ENCODE measurements around the gene MAJIN. TPM values are rescaled to one million over a fixed set of nuclear protein-coding genes. Genes with fewer than 3 reads are reported as not detected.
A peak's percentile ranks its signal among the peaks of the same experiment; 100 is the strongest.

Gene MAJIN
- total RNA-seq, 1 donor from 2014 or later, result not detected

DNA sequence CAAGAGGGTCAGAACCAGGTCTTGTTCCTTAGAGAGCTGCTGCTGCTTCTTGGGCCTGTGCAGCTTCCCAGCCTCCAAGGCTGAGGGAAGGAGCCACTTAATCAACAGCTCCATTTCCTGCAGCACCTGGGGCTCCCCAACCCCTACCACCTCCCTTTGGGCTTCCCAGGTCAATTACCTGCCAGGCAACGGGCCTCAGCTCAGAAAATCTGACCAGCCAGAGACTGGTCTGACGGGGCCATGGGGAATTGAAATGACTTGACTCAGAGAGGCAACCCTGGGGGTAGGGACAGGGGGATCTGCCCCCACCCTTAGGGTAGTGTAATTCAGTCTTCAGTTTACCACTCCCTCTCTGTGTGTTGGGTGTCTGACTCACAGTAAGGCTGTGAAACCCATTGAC lies 4.7 kb upstream of the MAJIN start:
- Mint-ChIP-seq H3K36me3 (ENCODE audit: low read depth) (no peaks in the 10 kb centered on the region), H3K4me3 (ENCODE audit: low read depth) (no peak overlapping the region), H3K27ac (no peak overlapping the region), H3K27me3 (ENCODE audit: low read depth) (peaks cover 9% of the 10 kb centered on the region), H3K9me3 (no peaks in the 10 kb centered on the region), H3K4me1 (ENCODE audit: low read depth) (no peaks in the 10 kb centered on the region)
- DNase-seq (ENCODE audit: low spot score), result no peak
- intact Hi-C loops (cut with micrococcal nuclease), result no loop called here

DNA sequence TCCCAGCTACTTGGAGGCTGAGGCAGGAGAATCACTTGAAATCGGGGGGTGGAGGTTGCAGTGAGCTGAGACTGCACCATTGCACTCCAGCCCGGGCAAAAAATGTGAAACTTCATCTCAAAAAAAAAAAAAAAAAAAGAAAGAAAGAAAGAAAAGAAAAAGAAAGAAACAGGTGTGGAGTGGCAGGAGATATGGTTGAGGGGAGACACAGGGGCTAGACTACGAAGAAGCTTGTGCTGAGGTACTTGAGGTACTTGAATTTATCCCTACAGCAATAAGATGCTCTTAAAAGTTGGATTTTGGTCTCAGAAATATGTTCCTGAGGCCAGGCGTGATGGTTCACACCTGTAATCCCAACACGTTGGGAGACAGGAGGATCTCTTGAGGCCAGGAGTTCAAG lies 2.2 kb upstream of the MAJIN start:
- intact Hi-C loops (cut with micrococcal nuclease), result no loop called here
- Mint-ChIP-seq H3K4me1 (ENCODE audit: low read depth) (peaks cover 13% of the 10 kb centered on the region), H3K4me3 (ENCODE audit: low read depth) (no peak overlapping the region), H3K36me3 (ENCODE audit: low read depth) (no peaks in the 10 kb centered on the region), H3K9me3 (no peaks in the 10 kb centered on the region), H3K27ac (no peak overlapping the region), H3K27me3 (ENCODE audit: low read depth) (no peaks in the 10 kb centered on the region)
- DNase-seq (ENCODE audit: low spot score), result no peak

DNA sequence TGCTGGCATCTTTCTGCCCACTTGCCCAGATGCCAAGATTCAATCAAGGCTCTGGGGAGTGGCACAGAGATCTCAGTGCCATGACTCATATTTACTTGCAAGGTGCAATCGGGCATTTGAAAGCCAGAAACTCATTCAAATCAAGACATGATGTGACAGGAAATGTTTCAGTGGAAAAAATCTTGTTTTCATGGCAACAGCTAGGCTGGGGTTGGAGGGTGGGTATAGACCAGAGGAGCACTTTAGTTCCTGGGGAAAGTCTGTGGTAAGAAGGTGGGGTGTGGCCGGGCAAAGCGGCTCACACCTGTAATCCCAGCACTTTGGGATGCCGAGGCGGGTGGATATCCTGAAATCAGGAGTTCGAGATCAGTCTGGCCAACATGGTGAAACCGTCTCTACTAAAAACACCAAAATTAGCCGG lies 1.2 kb downstream of the MAJIN start:
- peaks cover 21% of the 10 kb centered on the region for H3K4me1 Mint-ChIP-seq (ENCODE audit: low read depth)
- intact Hi-C loops (cut with micrococcal nuclease), result no loop called here
- H3K36me3 Mint-ChIP-seq (ENCODE audit: low read depth), result no peaks in the 10 kb centered on the region
- peak overlapping the region; percentile 76 for H3K27ac Mint-ChIP-seq
- peak overlapping the region; percentile 41 for H3K4me3 Mint-ChIP-seq (ENCODE audit: low read depth)
- no peaks in the 10 kb centered on the region for H3K27me3 Mint-ChIP-seq (ENCODE audit: low read depth)
- H3K9me3 Mint-ChIP-seq, result no peaks in the 10 kb centered on the region
- DNase-seq (ENCODE audit: low spot score), result no peak

DNA sequence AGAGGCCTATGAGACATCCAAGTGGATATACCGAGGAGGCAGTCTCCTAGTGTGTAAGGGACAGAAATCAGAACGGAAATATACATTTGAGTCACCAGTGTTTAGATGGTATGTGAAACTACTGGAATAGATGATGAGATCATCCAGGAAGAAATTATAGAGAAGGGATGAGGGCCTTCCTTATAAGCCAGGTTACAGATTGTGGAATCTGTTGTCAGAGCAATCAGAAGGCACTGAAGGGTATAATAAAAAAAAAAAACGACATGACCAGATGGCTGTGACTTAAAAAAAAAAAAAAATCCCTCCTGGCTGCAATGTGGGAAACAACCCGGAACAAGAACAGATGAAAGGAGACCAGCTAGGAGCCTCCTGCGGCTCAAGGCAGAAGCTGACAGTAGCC lies 2.7 kb downstream of the MAJIN start:
- H3K4me3 Mint-ChIP-seq (ENCODE audit: low read depth), result no peak overlapping the region
- H3K4me1 Mint-ChIP-seq (ENCODE audit: low read depth), result peaks cover 23% of the 10 kb centered on the region
- intact Hi-C loops (cut with micrococcal nuclease), result no loop called here
- H3K27ac Mint-ChIP-seq, result no peak overlapping the region
- no peaks in the 10 kb centered on the region for H3K36me3 Mint-ChIP-seq (ENCODE audit: low read depth)
- no peaks in the 10 kb centered on the region for H3K9me3 Mint-ChIP-seq
- DNase-seq (ENCODE audit: low spot score), result no peak
- H3K27me3 Mint-ChIP-seq (ENCODE audit: low read depth), result no peaks in the 10 kb centered on the region

DNA sequence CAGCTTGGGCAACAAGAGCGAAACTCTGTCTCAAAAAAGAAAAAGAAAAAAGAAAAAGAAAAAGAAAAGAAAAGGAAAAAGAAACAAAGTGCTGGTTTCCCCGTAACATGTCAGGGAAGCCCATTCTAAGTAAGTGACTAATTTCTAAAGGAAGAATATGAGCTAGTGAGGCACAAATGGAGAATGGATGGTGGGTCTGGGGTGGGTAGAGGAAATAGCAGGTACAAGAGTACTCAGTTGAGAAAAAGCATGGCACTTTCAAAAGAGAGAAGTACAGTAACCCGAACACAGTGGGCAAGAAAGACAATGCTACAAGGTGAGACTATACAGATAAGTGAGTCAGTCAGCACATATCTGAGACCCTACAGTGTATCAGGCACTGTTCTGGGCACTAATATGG lies 4.5 kb downstream of the MAJIN start:
- intact Hi-C loops (cut with micrococcal nuclease), result no loop called here
- H3K4me1 Mint-ChIP-seq (ENCODE audit: low read depth), result peaks cover 23% of the 10 kb centered on the region
- no peak for DNase-seq (ENCODE audit: low spot score)
- H3K36me3 Mint-ChIP-seq (ENCODE audit: low read depth), result no peaks in the 10 kb centered on the region
- peak overlapping the region; percentile 21 for H3K27ac Mint-ChIP-seq
- no peaks in the 10 kb centered on the region for H3K27me3 Mint-ChIP-seq (ENCODE audit: low read depth)
- no peaks in the 10 kb centered on the region for H3K9me3 Mint-ChIP-seq
- no peak overlapping the region for H3K4me3 Mint-ChIP-seq (ENCODE audit: low read depth)

DNA sequence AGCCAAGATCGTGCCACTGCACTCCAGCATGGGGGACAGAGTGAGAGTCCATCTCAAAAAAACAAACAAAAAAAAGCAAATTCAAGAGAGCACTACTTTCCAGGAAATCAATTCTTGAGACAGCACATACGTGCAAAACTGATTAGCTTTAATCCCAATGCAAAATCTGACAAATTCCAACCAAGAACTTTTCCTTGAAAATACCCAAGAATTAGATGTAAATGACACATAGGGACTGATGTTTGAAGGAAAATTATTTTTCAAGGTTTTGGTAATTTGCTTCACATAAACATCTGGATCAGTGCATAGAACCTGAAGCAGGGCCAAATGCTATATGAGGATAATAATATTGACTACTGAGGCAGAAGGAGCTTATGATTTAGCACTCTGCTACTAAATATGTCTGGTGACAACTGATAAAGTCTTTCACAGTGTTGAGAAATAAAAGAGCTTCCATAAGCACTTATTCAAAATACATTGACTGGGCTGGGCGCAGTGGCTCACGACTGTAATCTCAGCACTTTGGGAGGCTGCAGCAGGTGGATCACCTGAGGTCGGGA lies 8.8 kb downstream of the MAJIN start:
- intact Hi-C loops (cut with micrococcal nuclease), result no loop called here
- no peak overlapping the region for H3K4me3 Mint-ChIP-seq (ENCODE audit: low read depth)
- no peak overlapping the region for H3K27ac Mint-ChIP-seq
- no peaks in the 10 kb centered on the region for H3K9me3 Mint-ChIP-seq
- H3K4me1 Mint-ChIP-seq (ENCODE audit: low read depth), result peaks cover 9% of the 10 kb centered on the region
- H3K27me3 Mint-ChIP-seq (ENCODE audit: low read depth), result peaks cover 2% of the 10 kb centered on the region
- H3K36me3 Mint-ChIP-seq (ENCODE audit: low read depth), result no peaks in the 10 kb centered on the region
- no peak for DNase-seq (ENCODE audit: low spot score)

DNA sequence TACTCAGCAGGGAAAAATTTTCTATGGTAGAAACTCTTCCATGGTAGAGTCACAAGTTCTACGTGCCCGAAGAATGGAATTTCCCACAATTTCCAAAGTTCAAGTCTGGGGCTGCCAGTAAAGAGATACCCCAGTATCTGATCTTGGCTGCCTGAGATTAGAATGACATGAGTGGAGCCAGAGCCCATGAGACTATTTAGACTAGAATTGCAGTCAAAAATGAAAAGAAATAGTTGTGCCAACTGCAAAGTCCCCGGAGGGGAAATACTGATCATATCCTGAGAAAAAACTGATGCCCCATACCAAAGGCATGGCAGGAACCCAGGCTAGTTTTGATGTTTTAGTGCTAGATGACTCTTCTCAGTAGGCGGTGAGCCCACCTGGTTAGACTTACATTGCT lies 11.2 kb downstream of the MAJIN start:
- intact Hi-C loops (cut with micrococcal nuclease), result no loop called here
- Mint-ChIP-seq H3K4me3 (ENCODE audit: low read depth) (no peak overlapping the region), H3K9me3 (no peaks in the 10 kb centered on the region), H3K4me1 (ENCODE audit: low read depth) (peaks cover 2% of the 10 kb centered on the region), H3K27me3 (ENCODE audit: low read depth) (peaks cover 2% of the 10 kb centered on the region), H3K27ac (no peak overlapping the region), H3K36me3 (ENCODE audit: low read depth) (no peaks in the 10 kb centered on the region)
- DNase-seq (ENCODE audit: low spot score), result no peak

DNA sequence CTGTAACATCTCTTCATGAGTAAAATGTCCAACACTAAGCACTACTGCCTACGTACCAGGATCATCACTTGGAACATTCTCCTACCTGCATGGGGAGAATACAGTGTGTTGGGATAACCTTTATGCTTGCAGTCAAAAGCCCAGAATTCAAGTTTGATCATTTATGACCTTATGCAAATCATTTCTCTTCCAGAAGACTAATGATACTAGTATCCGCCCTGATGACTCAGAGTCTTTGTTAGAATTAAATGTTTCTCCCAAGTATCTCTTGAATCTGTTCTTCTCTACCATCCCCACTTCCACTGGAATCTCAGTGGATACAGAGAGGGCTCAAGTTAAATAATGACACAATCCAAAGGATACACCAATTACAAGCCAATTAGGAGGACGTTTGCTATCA lies 12.4 kb downstream of the MAJIN start:
- H3K4me1 Mint-ChIP-seq (ENCODE audit: low read depth), result no peaks in the 10 kb centered on the region
- H3K27ac Mint-ChIP-seq, result no peak overlapping the region
- no peaks in the 10 kb centered on the region for H3K9me3 Mint-ChIP-seq
- H3K36me3 Mint-ChIP-seq (ENCODE audit: low read depth), result no peaks in the 10 kb centered on the region
- no peak overlapping the region for H3K4me3 Mint-ChIP-seq (ENCODE audit: low read depth)
- H3K27me3 Mint-ChIP-seq (ENCODE audit: low read depth), result peaks cover 2% of the 10 kb centered on the region
- no peak for DNase-seq (ENCODE audit: low spot score)
- intact Hi-C loops (cut with micrococcal nuclease), result no loop called here

DNA sequence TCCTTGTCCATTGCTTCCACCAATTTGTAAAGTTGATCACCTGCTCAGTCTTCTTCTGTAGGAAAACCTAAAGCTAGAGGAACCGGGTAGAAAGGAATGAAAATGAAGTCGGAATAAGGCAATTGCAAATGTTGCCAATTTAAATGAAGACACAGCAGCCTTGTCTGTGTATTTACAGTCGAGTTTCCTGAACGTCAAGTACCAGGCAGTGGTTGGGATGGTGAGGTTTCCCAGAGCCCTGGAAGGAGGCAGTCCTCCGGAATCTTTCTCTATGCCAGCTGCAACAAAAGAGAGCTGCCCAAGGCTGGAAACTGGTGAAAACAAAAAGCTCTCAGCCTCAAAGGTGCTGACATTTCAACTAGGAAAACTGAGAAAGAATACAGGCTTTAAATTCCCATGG lies 17.7 kb downstream of the MAJIN start:
- Mint-ChIP-seq H3K27me3 (ENCODE audit: low read depth) (peaks cover 10% of the 10 kb centered on the region), H3K27ac (no peak overlapping the region), H3K36me3 (ENCODE audit: low read depth) (no peaks in the 10 kb centered on the region), H3K4me1 (ENCODE audit: low read depth) (no peaks in the 10 kb centered on the region), H3K9me3 (no peaks in the 10 kb centered on the region), H3K4me3 (ENCODE audit: low read depth) (no peak overlapping the region)
- DNase-seq (ENCODE audit: low spot score), result no peak
- intact Hi-C loops (cut with micrococcal nuclease), result no loop called here

DNA sequence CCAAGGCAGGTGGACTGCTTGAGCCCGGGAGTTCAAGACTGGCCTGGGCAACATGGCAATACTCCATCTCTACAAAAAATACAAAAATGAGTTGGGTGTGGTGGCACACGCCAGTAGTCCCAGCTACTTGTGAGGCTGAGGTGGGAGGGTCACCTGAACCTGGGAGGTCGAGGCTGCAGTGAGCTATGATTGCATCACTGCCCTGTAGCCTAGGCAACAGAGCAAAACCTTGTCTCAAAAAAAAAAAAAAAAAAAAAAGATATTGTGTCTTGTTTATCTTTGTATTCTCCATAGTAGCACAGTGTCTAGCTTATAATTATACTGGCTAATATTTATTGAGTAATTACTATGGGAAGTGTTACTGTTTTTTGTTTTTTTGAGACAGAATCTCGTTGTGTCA lies 20.4 kb downstream of the MAJIN start:
- DNase-seq (ENCODE audit: low spot score), result no peak
- Mint-ChIP-seq H3K27me3 (ENCODE audit: low read depth) (peaks cover 10% of the 10 kb centered on the region), H3K36me3 (ENCODE audit: low read depth) (no peaks in the 10 kb centered on the region), H3K9me3 (no peaks in the 10 kb centered on the region), H3K4me3 (ENCODE audit: low read depth) (no peak overlapping the region), H3K4me1 (ENCODE audit: low read depth) (no peaks in the 10 kb centered on the region), H3K27ac (no peak overlapping the region)
- intact Hi-C loops (cut with micrococcal nuclease), result no loop called here

DNA sequence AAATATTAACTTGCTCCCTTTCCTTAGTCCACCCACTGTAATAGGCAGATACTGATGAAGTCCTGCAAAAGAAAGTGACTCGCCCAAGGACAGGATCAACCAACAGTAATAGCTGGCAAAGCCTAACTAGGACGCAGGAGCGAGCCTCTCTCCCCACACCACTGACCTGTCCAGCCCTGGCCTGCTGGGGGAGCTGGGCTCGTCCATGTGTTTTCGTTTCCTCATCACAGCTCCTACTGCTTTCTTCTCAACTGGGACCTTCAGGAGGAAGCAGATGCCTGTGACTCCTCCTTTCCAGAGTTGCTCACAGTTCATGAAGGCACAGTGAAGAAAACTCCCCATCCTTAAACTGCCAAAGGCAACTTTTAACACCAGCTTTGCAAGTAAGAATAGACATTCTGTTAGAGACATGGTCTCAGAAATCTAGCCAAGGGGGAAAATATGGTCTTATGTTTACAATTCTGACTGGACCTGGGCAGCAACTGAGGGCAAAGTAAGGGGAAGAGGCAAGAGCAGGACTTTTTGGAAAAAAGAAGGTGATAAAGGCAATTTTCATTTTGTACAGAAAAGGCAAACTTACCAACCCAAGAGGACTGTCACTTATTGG lies 24.6 kb downstream of the MAJIN start:
- H3K4me1 Mint-ChIP-seq (ENCODE audit: low read depth), result no peaks in the 10 kb centered on the region
- no peaks in the 10 kb centered on the region for H3K36me3 Mint-ChIP-seq (ENCODE audit: low read depth)
- H3K4me3 Mint-ChIP-seq (ENCODE audit: low read depth), result no peak overlapping the region
- intact Hi-C loops (cut with micrococcal nuclease), result no loop called here
- no peak for DNase-seq (ENCODE audit: low spot score)
- H3K27me3 Mint-ChIP-seq (ENCODE audit: low read depth), result peaks cover 21% of the 10 kb centered on the region
- H3K9me3 Mint-ChIP-seq, result no peaks in the 10 kb centered on the region
- H3K27ac Mint-ChIP-seq, result no peak overlapping the region

DNA sequence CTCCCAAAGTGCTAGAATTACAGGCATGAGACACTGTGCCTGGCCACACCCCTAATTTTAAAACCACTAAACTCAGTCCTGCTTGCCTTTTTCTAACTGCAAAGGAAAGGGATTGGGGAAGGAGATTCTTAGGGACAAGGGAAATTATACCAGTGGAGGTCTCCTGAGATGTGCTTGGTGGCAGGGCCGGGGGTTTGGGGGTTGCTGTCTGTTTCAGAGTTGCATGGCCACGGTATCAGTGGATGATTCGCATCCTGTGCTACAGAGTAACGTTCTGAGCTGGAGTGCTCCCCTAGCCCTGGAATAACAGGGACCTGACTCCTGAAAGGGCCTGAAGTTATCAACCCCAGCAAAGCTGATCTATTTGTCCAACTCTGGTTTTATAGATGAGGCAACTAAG lies 35.4 kb downstream of the MAJIN start:
- Mint-ChIP-seq H3K4me3 (ENCODE audit: low read depth) (no peak overlapping the region), H3K36me3 (ENCODE audit: low read depth) (no peaks in the 10 kb centered on the region), H3K9me3 (no peaks in the 10 kb centered on the region), H3K27ac (no peak overlapping the region), H3K4me1 (ENCODE audit: low read depth) (no peaks in the 10 kb centered on the region), H3K27me3 (ENCODE audit: low read depth) (peaks cover 7% of the 10 kb centered on the region)
- no peak for DNase-seq (ENCODE audit: low spot score)
- intact Hi-C loops (cut with micrococcal nuclease), result no loop called here

DNA sequence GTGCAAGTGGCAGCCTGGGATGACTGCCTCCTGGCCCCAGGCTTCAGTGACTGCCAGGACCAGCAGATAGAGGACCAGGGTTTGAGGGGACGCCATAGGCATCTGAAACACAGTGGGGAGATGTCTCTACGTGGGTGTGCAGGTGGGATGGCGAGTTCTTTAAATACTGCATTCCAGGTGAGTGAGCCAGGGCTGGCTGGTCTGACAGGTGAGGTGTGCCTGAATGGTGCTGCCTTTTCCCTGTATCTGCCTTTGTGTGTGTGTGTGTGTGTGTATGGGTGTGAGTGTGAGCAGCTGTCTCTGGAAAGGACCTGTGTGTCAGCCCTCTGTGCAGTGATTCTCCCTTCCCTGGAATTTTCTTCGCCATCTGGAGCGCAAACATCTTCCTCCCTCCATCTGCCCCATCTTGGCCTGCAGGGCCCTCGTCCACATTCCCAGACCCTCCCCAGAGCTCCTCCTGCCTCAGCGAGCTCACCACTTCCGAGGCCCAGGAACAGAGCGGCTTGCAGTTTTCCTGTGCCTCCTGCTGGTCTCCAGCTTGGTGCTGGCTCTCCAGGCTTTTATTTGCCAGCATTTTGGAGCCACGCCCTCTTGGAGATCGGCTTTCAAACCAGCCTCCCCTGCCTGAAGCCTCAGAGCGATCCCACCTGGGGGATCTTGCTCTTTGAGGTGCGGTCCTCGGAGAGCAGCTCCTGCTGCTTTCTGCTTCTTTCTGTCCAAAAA lies 36.4 kb downstream of the MAJIN start, which contains the start of gene GPHA2:
GPHA2 (minus strand) TSS at position 535 of the 723 bp plus-strand sequence; CDS start at position 102, 433 bp downstream.
- intact Hi-C loops (cut with micrococcal nuclease), result no loop called here

More for the DNA sequence above, 36.4 kb downstream of the MAJIN start, which contains the start of gene GPHA2:
- no peak within 1 kb of the TSS for H3K27ac Mint-ChIP-seq
- no peaks in the 10 kb centered on the region for H3K4me1 Mint-ChIP-seq (ENCODE audit: low read depth)
- no peak for DNase-seq (ENCODE audit: low spot score)
- no peak within 1 kb of the TSS for H3K4me3 Mint-ChIP-seq (ENCODE audit: low read depth)
- H3K27me3 Mint-ChIP-seq (ENCODE audit: low read depth), result peaks cover 6% of the 10 kb centered on the region
- peaks cover 8% of the 10 kb centered on the region for H3K36me3 Mint-ChIP-seq (ENCODE audit: low read depth)
- no peaks in the 10 kb centered on the region for H3K9me3 Mint-ChIP-seq
